ENCODE measurements around the gene TMEM219.
"Not testable (repeated sequence)": the region's sequence is repeated elsewhere in the genome, so short reads cannot be mapped to it uniquely, and the experiment has no call there.

GRCh38 chr16:30015450-30015849 lies 53.6 kb downstream of the TMEM219 start:
- not testable (repeated sequence) for TF ChIP-seq CTCF (IDR thresholded peaks at IDR 0.05; ENCODE audit: extremely low read depth in 1 of 2, insufficient read depth in 1 of 2, low read depth in 1 of 2, low read length in 2 of 2); POLR2A (IDR thresholded peaks at IDR 0.05; ENCODE audit: low read depth, low read length); EZH2 (IDR thresholded peaks at IDR 0.05; ENCODE audit: borderline replicate concordance, low read depth, low read length, severe bottlenecking); MAX (IDR thresholded peaks at IDR 0.05; ENCODE audit: insufficient read depth, insufficient read length); POLR2AphosphoS5 (IDR thresholded peaks at IDR 0.05; ENCODE audit: insufficient read depth, low read depth, low read length); JUN (IDR thresholded peaks at IDR 0.05; ENCODE audit: borderline replicate concordance, insufficient read depth, insufficient read length, low read depth); MYC (IDR thresholded peaks at IDR 0.05; ENCODE audit: low read depth, low read length)
